Measurements from ENCODE around the gene ARHGEF17. TPM values are rescaled to one million over a fixed set of nuclear protein-coding genes. Genes with fewer than 3 reads are reported as not detected.

The ARHGEF17 gene
- total RNA-seq, 1 donor from 2014 or later, result 43.3 TPM

DNA sequence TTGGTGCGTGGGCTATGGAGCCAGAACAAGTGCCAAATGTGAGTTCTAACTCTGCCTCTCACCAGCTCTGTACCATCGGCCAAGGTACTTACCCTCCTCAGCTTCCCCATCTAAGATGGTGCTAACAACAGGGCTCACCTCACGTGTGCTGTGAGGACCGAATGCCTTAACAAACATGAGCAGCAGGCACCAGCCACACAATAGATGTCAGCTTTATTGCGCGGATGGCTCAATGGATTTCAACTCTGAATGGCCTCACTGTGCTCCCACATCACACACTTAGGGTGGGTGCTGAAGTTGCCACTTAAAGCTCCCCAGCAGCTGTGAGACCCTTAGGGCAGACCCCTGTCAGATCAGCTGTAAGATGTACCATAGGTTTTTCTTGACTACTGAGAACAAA is 92.2 kb downstream of the ARHGEF17 start:
- no peak for DNase-seq
- H3K27me3 Mint-ChIP-seq (ENCODE audit: unreplicated experiment), result peaks cover 9% of the 10 kb centered on the region
- H3K4me1 Mint-ChIP-seq (ENCODE audit: low read depth, unreplicated experiment), result peaks cover 12% of the 10 kb centered on the region
- no peak for TF ChIP-seq CTCF (IDR thresholded peaks at IDR 0.05; ENCODE audit: partially characterized antibody, unreplicated experiment)
- H3K4me3 Mint-ChIP-seq (ENCODE audit: unreplicated experiment), result no peak overlapping the region
- H3K9me3 Mint-ChIP-seq (ENCODE audit: unreplicated experiment), result peaks cover 2% of the 10 kb centered on the region
- H3K36me3 Mint-ChIP-seq (ENCODE audit: unreplicated experiment), result no peaks in the 10 kb centered on the region
- no peak overlapping the region for H3K27ac Mint-ChIP-seq (ENCODE audit: unreplicated experiment)

DNA sequence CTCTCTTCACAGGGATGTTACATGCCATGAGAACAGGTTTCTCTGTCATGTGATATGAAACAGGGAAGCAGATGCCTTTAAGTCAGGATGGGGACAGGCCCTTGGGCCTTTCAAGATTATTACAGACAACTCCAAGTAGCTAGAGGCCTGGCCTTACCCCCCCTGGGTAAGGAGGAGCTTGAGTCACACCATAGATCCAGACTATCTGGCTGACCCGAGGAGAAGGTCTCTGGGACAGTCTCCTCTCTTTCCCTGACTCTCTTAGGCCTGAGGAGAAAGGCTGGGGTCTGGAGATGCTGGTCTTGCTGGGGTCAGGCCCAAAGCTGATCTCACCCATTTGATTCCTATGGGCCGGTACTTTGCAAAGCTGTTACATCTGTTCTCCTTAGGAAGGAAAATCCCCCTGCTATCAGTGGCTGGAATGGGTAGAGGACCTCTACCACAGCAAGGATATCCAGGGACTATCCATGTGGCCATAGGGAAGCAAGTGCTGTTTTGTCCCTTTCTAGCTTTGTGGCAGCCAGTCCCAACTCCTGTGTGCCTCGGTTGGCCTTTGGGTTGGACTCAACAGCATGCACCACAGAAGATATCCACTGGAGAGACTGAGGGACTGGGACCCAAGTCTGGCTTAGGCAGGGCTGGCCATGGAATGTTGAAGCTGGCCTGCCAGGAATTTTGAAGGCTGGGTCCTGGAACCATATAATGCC is 93.3 kb downstream of the ARHGEF17 start:
- Mint-ChIP-seq H3K9me3 (ENCODE audit: unreplicated experiment) (peaks cover 2% of the 10 kb centered on the region), H3K27ac (ENCODE audit: unreplicated experiment) (no peak overlapping the region), H3K27me3 (ENCODE audit: unreplicated experiment) (peaks cover 6% of the 10 kb centered on the region), H3K36me3 (ENCODE audit: unreplicated experiment) (no peaks in the 10 kb centered on the region), H3K4me1 (ENCODE audit: low read depth, unreplicated experiment) (peaks cover 4% of the 10 kb centered on the region), H3K4me3 (ENCODE audit: unreplicated experiment) (no peak overlapping the region)
- TF ChIP-seq CTCF (IDR thresholded peaks at IDR 0.05; ENCODE audit: partially characterized antibody, unreplicated experiment), result no peak
- DNase-seq, result no peak

- Mint-ChIP-seq H3K4me1 (ENCODE audit: low read depth, unreplicated experiment) (no peaks in the 10 kb centered on the region), H3K27ac (ENCODE audit: unreplicated experiment) (no peak overlapping the region), H3K4me3 (ENCODE audit: unreplicated experiment) (no peak overlapping the region), H3K9me3 (ENCODE audit: unreplicated experiment) (peaks cover 2% of the 10 kb centered on the region), H3K36me3 (ENCODE audit: unreplicated experiment) (no peaks in the 10 kb centered on the region), H3K27me3 (ENCODE audit: unreplicated experiment) (peaks cover 3% of the 10 kb centered on the region)
- DNase-seq, result no peak
- no peak for TF ChIP-seq CTCF (IDR thresholded peaks at IDR 0.05; ENCODE audit: partially characterized antibody, unreplicated experiment)
These were observed 94.1 kb downstream of the ARHGEF17 start for GRCh38 chr11:73401924-73402833.

DNA sequence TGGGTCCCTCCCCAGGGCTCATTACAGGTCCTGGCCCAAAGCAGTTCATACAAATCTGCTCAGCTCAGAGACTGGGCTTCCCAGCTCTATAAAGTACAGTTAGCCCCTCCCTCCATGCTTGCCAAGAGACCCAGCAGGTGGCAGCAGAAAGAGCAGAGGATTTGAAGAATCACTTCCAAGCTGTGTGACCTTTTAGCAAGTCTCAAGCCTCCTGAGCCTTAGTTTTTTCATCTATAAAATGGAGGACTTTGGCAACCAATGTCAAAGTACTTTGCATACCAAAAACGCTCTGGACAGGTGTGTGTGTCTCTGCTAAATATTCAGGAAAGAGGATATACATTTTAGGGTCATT is 94.7 kb downstream of the ARHGEF17 start:
- no peak overlapping the region for H3K27ac Mint-ChIP-seq (ENCODE audit: unreplicated experiment)
- no peak for TF ChIP-seq CTCF (IDR thresholded peaks at IDR 0.05; ENCODE audit: partially characterized antibody, unreplicated experiment)
- H3K36me3 Mint-ChIP-seq (ENCODE audit: unreplicated experiment), result no peaks in the 10 kb centered on the region
- DNase-seq, result no peak
- H3K4me1 Mint-ChIP-seq (ENCODE audit: low read depth, unreplicated experiment), result no peaks in the 10 kb centered on the region
- H3K27me3 Mint-ChIP-seq (ENCODE audit: unreplicated experiment), result peaks cover 3% of the 10 kb centered on the region
- H3K9me3 Mint-ChIP-seq (ENCODE audit: unreplicated experiment), result peaks cover 2% of the 10 kb centered on the region
- no peak overlapping the region for H3K4me3 Mint-ChIP-seq (ENCODE audit: unreplicated experiment)

DNA sequence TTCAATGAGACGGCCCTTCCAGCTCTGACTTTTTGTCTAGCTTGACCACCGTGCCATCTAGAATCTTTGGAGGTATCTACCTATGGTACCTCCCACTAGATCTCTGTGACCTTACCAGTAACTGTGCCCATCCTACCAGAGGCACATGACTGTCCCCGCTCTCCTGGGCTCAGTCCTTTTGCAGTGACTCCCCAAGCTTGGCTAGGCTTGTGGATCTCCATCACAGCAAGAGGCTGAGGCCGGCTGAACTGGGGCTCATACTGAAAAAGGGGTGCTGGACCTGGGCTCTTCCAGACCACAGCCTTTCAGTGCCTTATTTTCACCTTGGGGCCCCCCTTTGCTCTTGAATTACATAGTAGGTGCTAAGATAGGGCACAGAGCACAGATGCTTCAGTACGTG is 95.5 kb downstream of the ARHGEF17 start:
- H3K27me3 Mint-ChIP-seq (ENCODE audit: unreplicated experiment), result peaks cover 3% of the 10 kb centered on the region
- H3K4me1 Mint-ChIP-seq (ENCODE audit: low read depth, unreplicated experiment), result no peaks in the 10 kb centered on the region
- no peak for DNase-seq
- H3K36me3 Mint-ChIP-seq (ENCODE audit: unreplicated experiment), result no peaks in the 10 kb centered on the region
- peaks cover 2% of the 10 kb centered on the region for H3K9me3 Mint-ChIP-seq (ENCODE audit: unreplicated experiment)
- TF ChIP-seq CTCF (IDR thresholded peaks at IDR 0.05; ENCODE audit: partially characterized antibody, unreplicated experiment), result no peak
- no peak overlapping the region for H3K4me3 Mint-ChIP-seq (ENCODE audit: unreplicated experiment)
- H3K27ac Mint-ChIP-seq (ENCODE audit: unreplicated experiment), result no peak overlapping the region

All from glutamatergic neuron (in vitro differentiated cells).